Cortex of kidney (tissue), 1 donor: ENCODE measurements around the gene RAB3IP.
A peak's percentile ranks its signal among the peaks of the same experiment; 100 is the strongest.

ENCODE experiments used
- DNase-seq: peaks from one replicate; lab custom pipeline; 2025; lab: John Stamatoyannopoulos, UW

RAB3IP gene

GRCh38 chr12:69738351-69739286 is at the start of gene RAB3IP:
RAB3IP (plus strand) TSS chr12:69738860; CDS start chr12:69755409, 16,549 bp downstream.
- DNase-seq, result peak; percentile 46

- DNase-seq, result no peak
Measured at GRCh38 chr12:69689638-69690037, 49.0 kb upstream of the RAB3IP start.

GRCh38 chr12:69694123-69694522 is 44.5 kb upstream of the RAB3IP start:
- no peak for DNase-seq

- DNase-seq, result no peak
Measured at GRCh38 chr12:69698054-69698453, 40.6 kb upstream of the RAB3IP start.

- no peak for DNase-seq
Measured at GRCh38 chr12:69698769-69699540, 39.7 kb upstream of the RAB3IP start, which contains the start of gene BEST3. BEST3 (minus strand) TSS chr12:69699303; CDS start chr12:69697798, 1,505 bp downstream.

GRCh38 chr12:69701826-69702225 is 36.8 kb upstream of the RAB3IP start:
- DNase-seq, result no peak

- no peak for DNase-seq
Measured at GRCh38 chr12:69703146-69703642, 35.5 kb upstream of the RAB3IP start.

GRCh38 chr12:69704357-69704756 is 34.3 kb upstream of the RAB3IP start:
- DNase-seq, result no peak

GRCh38 chr12:69708649-69709048 is 30.0 kb upstream of the RAB3IP start:
- DNase-seq, result no peak

GRCh38 chr12:69712826-69713225 is 25.8 kb upstream of the RAB3IP start:
- no peak for DNase-seq

- no peak for DNase-seq
Measured at GRCh38 chr12:69714542-69714941, 24.1 kb upstream of the RAB3IP start.

GRCh38 chr12:69719336-69720316 is 19.0 kb upstream of the RAB3IP start:
- DNase-seq, result no peak

GRCh38 chr12:69720750-69721149 is 17.9 kb upstream of the RAB3IP start:
- DNase-seq, result no peak

- DNase-seq, result no peak
Measured at GRCh38 chr12:69726922-69727321, 11.7 kb upstream of the RAB3IP start.

GRCh38 chr12:69732088-69732487 is 6.6 kb upstream of the RAB3IP start:
- no peak for DNase-seq

- DNase-seq, result no peak
Measured at GRCh38 chr12:69733638-69734037, 5.0 kb upstream of the RAB3IP start.

- DNase-seq, result no peak
Measured at GRCh38 chr12:69739287-69740191, 879 bp downstream of the RAB3IP start.

- no peak for DNase-seq
Measured at GRCh38 chr12:69744109-69744508, 5.4 kb downstream of the RAB3IP start.

- no peak for DNase-seq
Measured at GRCh38 chr12:69751476-69751875, 12.8 kb downstream of the RAB3IP start.

GRCh38 chr12:69755302-69755701 is 16.6 kb downstream of the RAB3IP start:
- no peak for DNase-seq
